Measurements from ENCODE around the gene JMJD4. TPM values are rescaled to one million over a fixed set of nuclear protein-coding genes. Genes with fewer than 3 reads are reported as not detected.

JMJD4 gene
- total RNA-seq, 1 experiment from 2014 or later, result 22.0 TPM

DNA sequence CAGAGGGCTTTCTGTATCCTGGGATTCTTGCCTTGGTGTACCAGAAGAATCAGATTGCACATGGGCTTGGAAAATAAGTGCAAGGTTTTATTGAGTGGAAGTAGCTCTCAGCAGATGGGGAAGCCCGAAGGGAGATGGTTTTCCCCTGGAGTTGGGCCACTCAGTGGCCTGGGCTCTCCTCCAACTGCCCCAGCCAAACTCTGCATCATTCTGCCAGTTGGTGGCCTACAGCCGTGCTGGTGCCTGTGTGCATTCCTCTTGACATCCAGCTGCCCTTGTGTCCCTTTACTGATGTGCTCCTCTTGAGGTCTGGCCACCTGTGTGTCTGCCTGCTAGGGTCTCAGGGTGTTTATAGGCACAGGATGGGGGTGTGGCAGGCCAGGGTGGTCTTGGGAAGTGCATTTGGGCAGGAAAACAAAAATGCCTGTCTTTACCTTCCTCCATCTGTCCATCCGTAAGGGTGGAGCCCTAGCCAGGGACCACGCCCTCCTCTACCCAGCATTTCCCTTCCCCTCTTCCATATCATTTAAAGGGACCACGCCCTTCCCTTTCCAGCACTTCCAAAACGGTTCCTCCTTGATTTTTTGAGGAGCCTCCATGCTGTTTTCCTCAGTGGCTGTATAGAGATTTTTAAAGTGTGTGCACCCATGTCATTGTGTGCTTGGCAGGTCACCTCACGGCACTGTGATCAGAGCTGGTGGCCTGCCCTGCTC is 19.1 kb upstream of the JMJD4 start:
- no peak for DNase-seq (ENCODE audit: extremely low read depth, low read depth)

GRCh38 chr1:227749916-227750710 is 15.0 kb upstream of the JMJD4 start:
- no peak for DNase-seq (ENCODE audit: extremely low read depth, low read depth)

GRCh38 chr1:227749225-227749624 is 14.1 kb upstream of the JMJD4 start:
- DNase-seq (ENCODE audit: extremely low read depth, low read depth), result no peak

GRCh38 chr1:227748496-227749182 is 13.5 kb upstream of the JMJD4 start:
- no peak for DNase-seq (ENCODE audit: extremely low read depth, low read depth)

GRCh38 chr1:227747948-227748495 is 12.9 kb upstream of the JMJD4 start:
- no peak for DNase-seq (ENCODE audit: extremely low read depth, low read depth)

GRCh38 chr1:227747382-227747781 is 12.3 kb upstream of the JMJD4 start:
- no peak for DNase-seq (ENCODE audit: extremely low read depth, low read depth)

GRCh38 chr1:227746676-227747075 is 11.6 kb upstream of the JMJD4 start:
- DNase-seq (ENCODE audit: extremely low read depth, low read depth), result no peak

DNA sequence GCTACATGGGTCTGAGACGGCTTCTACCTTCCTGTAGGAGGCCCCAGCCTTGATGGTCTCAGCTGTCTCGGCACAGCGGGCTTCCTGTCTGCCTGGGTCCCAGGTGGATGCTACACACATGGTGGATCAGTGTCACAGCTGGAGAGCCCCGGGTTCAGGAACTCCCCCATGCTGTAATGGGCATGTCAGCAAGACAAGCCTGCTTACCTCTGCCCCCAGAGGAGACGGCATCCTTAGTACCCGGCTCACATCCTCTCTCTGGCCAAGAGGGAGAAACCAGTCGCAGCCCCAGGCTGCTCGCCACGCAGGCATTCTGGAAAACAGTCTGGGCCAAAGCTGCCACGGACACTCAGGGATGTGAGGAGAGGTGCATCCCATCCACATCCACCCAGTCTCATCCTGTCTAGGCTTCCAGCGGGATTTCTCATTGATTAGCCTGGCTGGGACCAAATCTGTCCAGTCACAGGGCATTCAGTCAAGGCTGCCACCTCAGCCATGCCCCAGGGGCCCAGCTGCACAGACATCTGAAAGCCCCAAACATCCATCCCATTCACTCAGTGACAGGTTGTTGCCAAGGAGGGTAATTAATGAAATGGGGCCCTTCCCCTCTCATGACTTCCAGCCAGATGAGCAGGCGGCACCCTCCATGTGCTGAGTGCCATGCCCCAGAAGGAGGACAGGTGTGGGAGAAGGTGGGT is 10.6 kb upstream of the JMJD4 start:
- DNase-seq (ENCODE audit: extremely low read depth, low read depth), result no peak

GRCh38 chr1:227744668-227745067 is 9.6 kb upstream of the JMJD4 start:
- no peak for DNase-seq (ENCODE audit: extremely low read depth, low read depth)

DNA sequence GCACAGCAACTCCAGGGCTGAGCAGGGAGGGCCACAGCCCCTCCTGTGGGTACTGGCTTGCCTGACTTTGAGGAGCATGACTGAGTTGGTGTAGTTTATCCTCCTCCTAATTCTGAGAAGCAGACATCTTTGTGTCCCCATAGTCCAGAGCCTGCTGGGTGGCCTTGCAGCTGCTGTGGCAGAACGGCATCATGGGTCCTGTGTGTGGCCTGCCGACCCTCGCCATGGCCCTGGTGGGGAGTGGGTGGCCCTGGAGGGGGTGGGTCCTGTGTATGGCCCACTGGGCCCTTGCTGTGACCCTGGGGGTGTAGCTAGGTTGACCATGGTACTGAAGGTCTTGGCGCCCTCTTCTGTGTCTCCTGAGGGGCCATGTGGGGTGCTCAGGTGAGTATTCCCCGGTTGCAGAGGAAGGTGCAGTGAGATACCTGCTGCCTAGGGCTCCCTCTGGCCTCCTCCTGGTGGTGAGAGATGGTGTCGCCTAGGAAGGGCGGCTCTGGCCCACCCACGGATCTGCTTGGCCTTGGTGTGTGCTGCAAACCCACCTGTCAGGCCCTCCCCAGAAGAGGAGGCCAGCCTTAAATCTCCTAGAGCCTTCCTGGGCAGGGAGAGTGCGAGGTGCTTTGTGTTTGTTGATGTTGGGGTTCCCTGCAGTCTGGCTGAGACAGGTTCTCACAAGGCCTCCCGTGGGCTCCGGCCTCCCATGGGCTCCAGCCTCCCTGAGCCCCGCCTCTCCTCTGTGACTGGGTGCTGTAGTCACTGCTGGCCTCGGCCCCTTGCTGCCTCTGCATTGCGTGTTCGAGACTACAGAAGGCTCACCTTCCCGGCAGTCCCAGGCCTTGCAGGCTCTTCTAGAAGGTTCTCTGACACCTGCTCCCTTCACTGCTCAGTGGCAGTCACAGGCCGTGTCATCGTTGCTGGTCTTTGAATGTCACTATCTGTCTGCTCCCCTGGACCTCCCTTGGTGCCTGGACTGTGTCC is 7.9 kb upstream of the JMJD4 start:
- no peak for DNase-seq (ENCODE audit: extremely low read depth, low read depth)

- DNase-seq (ENCODE audit: extremely low read depth, low read depth), result no peak
Observed at GRCh38 chr1:227741166-227741870, 6.2 kb upstream of the JMJD4 start.

DNA sequence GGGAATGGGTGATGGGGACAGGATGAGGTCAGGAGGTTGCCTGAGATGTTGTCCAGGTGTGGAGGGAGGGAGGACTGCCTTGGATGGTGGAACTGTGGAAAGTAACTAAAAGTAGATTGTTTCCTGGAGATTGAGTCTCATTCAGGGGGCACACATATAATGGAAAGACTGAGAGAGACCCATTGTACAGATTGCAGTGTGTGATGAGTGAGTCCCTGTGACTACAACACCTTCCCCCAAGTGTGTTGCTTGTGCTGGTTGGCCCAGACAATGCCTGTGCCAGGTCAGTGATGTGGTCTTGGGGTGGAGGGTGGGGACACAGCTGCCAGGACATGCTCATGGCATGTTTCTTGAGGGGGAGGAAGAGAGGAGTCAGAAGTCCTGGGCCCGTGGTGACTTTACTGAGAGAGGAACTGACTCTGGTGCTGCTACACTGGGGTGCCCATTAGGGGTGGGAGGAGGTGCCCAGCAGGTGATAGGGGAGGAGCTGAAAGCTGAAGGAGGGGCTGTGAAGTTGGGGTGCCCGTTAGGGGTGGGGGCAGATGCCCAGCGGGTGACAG is 5.4 kb upstream of the JMJD4 start:
- DNase-seq (ENCODE audit: extremely low read depth, low read depth), result no peak

GRCh38 chr1:227739636-227740035 is 4.5 kb upstream of the JMJD4 start:
- no peak for DNase-seq (ENCODE audit: extremely low read depth, low read depth)

DNA sequence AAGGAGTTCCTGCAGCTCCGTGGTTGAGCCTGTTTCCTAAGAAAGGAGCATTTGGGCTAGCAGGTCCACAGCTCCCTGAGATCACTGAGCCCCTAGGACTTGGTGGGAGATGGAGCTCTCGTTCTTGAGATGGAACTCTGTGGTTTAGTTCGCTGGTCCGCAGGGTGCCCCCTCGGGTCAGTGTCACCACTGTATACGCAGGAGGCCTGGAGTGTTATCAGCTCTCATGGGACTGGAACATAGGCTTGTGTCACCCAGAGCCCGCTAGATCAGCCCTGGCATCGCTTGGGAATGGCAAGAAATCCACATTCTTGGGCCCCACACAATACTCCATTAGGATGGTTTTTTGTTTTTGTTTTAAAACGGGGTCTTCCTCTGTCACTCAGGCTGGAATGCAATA is 3.7 kb upstream of the JMJD4 start:
- no peak for DNase-seq (ENCODE audit: extremely low read depth, low read depth)

DNA sequence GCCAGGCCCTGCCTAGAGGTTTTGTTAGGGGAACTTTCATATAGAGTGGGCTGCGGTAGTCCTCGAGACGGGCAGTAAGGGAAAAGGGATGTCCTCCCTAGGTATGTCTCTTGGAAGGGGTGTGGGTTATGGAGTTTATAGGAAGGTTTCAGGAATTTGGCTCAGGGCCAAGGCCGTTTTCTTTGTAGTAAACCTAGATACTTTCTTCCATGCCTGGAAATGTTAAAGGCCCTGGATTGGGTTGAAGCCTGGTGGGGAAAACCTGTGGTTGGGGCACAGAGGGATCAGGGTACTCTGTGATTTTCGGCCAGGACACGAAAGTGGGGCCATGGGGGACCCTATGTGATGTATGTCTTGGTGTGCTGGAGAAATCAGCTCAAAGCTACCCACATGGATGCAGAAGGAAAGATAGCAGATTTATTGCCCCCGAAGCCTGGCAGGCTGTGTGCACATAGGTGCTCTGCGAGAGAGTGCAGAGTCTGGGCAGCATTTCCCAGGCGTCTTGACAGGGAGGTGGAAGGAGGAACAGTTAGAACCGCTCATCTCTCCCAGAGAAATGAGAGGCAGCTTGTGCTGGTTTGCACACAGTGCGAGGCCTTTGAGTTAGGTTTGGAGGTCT is 1.8 kb upstream of the JMJD4 start:
- DNase-seq (ENCODE audit: extremely low read depth, low read depth), result no peak

DNA sequence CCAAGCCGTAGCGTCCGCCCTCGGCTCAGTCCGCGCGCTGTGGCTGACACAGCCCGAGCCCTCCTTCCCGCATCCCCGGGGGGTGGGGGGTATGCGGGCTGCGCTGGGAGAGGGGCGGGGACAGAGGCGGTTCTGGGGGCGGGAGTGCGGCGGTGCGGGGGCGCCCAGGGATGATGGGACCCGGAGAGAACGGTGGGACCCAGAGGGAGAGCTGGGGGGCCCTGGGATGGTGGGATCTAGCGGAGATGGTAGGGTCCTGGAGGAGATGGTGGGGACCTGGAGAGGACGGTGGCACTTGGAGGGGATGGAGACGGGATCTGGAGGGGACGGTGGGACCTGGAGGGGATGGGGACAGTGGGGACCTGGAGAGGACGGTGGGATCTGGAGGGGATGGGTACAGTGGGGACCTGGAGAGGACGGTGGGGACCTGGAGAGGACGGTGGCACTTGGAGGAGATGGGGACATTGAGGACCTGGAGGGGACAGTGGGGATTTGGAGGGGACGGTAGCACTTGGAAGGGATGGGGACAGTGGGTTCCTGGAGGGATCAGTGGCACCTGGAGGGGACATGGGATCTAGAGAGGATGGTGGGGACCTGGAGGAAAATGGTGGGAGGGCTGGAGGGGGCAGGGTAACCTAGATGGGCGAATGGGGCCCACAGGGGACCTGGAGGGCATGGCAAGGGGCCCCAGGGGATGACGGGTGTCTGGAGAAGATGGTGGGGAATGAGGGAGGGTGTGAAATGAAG is 610 bp upstream of the JMJD4 start:
- no peak for DNase-seq (ENCODE audit: extremely low read depth, low read depth)

GRCh38 chr1:227734546-227734855 is 601 bp downstream of the JMJD4 start:
- DNase-seq (ENCODE audit: extremely low read depth, low read depth), result no peak
